AML-193 (cell line): ENCODE measurements around the gene SERPINC1.
"Not testable (repeated sequence)": the region's sequence is repeated elsewhere in the genome, so short reads cannot be mapped to it uniquely, and the experiment has no call there.

Source experiments
- DNase-seq, 2 experiments: peaks; one replicate each; lab custom pipeline; 2025; lab: John Stamatoyannopoulos, UW

SERPINC1 gene

DNA sequence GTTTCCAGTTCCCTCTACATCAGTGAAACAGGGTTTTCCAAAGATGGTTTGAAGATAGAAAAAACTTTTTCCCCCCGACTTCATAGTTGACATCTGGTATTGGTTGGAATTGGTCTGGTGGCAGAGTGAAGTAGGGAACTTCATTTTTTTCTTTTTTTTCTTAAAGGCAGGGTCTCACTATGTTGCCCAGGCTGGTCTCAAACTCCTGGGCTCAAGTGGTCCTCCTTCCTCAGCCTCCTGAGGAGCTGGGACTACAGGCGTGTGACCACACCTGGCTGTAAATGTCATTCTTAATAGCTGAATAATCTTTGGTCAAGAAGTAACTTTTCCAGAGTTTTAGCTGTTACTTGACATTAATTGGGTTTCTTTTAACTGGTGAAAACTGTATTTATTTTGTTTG, 27.2 kb downstream of the SERPINC1 start:
- no peak for DNase-seq

DNA sequence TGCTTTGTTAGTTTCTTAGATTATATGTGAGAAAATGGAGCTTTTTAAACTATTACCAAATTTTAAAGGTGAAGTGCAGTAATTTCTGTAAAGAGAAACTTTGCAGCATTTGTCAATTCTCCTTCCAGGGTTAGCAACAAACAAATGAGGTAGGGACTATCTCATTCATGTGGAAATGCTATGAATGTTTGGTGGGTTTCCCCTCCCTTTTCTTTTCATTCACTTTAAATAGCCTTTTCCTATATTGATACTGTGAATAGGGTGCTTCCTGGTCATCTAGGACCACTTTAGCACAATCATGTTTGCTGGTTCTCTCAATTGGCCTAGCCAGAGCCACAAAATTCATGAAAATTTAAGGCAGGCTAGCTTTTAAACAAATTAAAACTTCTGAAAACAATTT, 28.4 kb downstream of the SERPINC1 start:
- no peak for DNase-seq

DNA sequence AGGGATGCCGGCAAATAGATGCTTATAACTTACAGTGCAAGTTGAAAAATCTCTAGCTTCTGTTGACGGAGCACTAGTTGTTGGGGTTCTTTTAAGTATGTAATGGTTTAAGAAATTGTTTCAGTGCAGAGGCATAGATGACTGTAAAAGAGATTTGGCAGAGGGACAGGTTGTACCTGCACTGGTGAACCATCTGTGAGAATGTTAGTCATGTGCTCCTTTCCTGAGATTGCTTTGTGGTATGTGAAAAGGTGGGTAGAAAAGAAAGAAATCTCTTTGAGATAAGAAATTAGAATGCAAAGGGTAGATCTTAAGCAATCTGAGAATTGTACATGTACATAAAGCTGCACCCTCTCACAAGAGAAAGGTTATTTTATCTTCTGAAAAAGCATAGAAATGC, 29.5 kb downstream of the SERPINC1 start:
- no peak for DNase-seq

DNA sequence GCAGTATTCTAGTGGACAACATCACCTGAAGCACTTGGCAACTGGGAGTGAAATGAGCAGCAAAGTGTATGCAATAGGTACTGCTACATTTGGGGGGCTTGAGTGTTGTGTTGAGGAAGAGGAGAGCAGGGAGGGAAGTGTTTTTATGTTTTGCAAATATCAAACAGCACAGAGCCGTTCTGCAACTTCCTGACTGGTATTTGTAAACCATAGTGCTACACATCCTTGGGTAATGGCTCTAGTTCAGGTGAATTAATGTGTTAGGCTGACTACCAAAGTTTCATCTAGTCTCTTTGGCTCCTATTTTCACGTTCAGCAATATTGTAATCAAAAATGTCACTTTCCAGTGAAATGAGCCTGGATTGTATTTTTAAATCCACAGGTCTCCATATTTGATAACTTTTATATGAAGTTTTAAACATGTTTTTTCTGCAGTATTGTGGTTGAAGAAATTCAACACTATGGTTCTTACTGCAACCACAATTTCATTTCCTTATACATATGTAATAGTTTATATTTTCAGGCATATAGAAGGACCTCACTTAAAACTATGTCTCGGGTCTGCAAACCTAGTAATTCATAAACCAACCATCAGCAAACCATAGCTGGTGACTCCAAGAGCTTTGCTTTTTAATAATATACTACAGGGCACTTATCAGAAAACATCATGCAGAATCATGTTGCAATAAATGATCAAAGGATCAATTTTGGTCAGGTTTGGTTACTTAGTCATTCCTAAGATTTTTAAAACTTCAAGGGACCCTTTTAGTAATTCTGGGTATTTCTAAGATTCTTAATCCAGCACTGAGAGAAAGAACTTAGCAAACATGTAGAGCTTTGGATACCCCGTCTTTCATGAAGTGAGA, 30.1 kb downstream of the SERPINC1 start:
- DNase-seq, result no peak

DNA sequence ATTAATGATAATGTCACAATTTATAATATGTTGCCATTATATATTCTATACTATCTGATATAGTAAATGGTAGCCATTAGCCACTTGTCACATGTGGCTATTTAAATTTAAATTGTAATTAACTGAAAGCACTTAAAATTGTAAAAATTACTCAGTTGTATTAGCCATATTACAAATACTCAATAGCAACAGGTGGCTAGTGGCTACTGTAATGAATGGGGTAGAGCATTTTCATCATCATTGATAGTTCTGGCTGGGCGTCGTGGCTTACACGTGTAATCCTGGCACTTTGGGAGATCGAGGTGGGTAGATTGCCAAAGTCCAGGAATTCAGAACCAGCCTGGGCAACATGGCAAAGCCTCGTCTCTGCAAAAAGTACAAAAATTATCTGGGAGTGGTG, 32.4 kb downstream of the SERPINC1 start:
- DNase-seq, result no peak

DNA sequence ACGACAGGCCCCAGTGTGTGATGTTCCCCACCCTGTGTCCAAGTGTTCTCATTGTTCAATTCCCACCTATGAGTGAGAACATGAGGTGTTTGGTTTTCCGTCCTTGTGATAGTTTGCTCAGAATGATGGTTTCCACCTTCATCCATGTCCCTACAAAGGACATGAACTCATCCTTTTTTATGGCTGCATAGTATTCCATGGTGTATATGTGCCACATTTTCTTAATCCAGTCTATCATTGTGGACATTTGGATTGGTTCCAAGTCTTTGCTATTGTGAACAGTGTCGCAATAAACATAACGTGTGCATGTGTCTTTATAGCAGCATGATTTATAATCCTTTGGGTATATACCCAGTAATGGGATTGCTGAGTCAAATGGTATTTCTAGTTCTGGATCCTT, 36.0 kb downstream of the SERPINC1 start:
- not testable (repeated sequence) for DNase-seq

DNA sequence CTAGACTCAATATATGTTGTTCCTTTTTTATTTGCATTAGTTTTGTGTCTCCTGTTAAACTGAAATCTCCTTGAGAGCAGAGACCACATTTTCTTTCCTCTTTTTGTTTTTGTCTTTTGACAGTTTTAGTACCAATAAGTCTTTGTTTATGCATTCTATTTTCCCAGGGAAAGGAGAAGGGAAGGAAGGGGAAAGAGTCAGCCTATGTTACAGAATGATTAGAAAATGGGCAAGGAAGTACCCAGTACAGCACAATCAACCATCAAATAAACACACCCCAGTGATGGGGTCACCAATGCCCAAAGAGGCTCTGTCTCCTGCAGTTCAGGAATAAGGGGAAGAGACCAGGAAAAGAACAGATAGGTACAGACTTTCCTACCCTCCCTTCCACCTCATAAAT, 38.9 kb downstream of the SERPINC1 start:
- no peak for DNase-seq

DNA sequence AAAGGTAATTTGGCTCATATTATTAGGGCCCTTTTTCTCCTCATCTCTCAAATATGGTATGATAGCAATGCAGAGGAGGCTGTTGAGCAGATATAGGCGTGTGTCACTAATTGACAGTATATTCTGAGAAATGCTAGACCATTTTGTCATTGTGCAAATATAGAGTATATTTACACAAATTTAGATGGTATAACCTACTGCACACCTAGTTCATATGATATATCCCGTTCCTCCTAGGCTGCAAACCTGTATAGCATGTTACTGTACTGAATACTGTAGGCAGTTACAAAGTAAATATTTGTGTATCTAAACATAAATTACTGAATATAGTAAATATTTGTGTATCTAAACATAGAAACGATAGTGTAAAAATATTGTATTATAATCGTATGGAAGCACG, 40.4 kb downstream of the SERPINC1 start:
- no peak for DNase-seq

DNA sequence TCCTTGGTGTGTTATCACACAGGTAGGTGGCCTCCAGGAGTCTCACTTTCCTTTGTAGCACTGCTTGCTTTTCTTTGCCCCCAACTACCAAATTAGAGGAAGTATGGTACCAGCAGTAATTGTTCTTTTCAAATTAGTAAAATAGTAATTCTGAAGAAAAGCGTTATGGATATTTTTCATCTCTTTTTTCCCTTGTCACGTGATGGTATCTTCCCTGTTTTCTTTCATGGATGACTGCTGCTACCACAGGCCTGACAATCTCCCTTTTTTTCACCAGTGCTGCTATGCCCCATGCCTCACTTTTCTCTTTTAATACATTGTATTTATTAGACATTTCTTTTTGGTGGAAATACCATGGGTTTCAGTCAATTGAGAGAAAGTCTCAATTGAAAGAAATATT, 45.6 kb downstream of the SERPINC1 start:
- no peak for DNase-seq

DNA sequence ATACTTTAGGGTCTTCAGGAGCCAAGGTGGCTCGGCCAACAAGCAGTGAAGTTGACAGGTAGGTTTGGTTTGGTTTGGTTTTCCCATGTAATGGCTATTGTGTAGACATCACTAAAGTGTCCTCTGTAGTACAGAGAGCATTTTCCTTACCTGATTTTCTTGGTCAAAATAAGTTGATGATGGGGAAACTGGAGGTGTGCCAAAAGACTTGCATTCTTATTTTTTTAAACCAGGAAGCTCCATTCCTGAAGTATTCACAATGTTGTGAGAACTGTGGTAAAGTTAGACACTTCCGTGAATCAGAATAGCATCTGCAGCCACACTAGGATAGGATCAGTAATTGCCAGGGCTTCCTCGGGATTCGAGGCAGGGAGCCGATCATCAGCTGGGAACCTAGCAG, 46.0 kb downstream of the SERPINC1 start:
- DNase-seq, result no peak

DNA sequence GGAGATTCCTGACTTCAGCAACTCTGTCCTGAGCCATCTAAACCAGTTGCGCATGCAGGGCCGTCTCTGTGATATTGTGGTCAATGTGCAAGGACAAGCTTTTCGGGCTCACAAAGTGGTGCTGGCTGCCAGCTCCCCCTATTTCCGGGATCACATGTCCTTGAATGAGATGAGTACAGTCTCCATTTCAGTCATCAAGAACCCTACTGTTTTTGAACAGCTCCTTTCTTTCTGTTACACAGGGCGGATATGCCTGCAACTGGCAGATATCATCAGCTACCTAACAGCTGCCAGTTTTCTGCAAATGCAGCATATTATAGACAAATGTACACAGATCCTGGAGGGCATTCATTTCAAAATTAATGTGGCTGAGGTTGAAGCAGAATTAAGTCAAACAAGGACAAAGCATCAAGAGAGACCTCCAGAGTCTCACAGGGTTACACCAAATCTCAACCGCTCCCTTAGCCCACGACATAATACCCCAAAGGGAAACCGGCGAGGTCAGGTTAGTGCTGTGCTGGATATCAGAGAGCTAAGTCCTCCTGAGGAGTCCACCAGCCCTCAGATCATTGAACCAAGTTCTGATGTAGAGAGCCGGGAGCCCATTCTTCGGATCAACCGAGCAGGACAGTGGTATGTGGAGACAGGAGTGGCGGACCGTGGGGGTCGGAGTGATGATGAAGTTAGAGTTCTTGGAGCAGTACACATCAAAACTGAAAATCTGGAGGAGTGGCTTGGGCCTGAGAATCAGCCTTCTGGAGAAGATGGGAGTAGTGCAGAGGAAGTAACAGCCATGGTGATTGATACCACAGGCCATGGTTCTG, 46.7 kb downstream of the SERPINC1 start:
- DNase-seq, result peak; percentile 19 to 64

DNA sequence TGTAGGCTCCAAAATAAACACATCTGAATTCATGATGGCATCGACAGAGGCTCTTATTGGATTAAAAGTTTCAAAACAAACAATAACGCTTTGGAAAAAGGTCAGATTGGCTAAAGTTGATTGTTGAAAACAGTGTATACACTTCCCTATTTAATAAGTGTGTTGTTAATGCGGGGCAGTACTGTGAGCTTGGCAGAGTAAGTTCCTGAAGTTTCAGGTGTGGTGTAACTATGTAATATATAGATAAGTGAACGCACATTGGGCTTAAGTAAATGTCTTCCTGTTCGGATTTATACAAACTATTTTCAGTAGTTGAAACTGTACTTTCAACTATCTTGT, 48.1 kb downstream of the SERPINC1 start:
- peak; percentile 31 to 47 for DNase-seq

DNA sequence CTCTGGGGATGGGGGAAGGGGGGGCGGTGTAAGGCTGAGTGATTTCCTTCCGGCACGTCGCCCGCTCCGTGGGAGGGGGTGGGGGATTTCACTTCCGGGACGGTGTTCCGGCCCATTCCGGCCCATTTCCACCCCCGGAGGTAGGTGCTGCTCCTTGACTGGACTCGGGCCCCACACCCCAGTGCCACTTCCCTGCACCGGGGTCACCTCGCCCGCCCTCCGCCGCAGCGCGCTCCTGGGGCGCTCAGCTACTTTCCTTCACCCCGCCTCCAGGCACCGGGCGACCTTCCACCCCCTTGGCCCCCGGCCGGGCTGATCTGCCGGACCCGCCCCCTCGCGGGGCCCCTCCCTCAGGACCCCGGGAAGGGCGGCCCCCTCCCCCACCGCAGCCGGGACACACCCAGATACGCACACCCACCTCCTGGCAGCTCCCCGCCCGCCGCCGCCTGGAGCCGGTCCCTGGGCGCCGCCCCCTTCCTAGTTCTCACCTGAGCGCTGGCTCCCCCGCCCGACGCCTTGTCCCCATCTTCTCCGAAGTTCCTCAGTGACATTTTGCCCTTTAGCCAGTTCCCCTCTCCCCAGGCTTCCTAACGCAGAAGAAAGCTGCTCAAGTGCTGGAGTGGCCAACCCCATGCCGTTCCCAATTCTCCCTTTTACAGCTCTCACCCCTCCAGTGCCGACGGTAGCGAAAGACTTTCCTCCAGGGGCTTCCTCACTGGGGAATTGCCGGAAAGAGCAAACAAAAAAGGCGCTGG, 48.7 kb downstream of the SERPINC1 start, which contains the start of gene ZBTB37:
Gene ZBTB37 (plus strand): TSS at position 115 of the 755 bp plus-strand sequence. CDS start 1,846 bp downstream, outside the sequence.
- peak; percentile 76 to 80 for DNase-seq

DNA sequence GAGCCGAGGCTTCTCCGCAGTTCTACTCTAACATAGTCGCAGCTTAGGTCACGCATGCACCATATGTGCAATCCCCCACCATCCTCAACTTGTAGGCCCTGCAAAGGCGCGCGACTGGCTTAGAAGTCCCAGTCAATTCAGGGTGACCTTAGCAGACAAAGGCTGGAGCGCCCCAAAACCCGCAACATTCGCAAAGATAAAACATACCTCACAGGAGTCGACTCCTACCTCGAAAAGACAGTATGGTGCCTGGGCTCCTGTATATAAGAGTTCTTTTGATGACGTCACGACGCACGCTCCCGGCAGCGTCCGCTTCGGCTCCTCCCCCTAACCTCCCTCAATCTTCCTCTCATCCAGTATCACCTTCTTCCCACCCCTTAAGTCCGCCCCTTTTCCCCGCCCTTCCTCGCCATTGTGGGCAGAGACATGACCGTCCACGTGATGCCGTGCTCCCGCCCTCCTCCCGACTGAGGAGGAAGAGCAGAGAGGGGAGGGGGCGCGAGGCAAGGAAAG, 49.3 kb downstream of the SERPINC1 start, which contains the start of gene GAS5:
Gene GAS5 (minus strand): TSS at position 237 of the 513 bp plus-strand sequence.
- DNase-seq, result peak; percentile 97 to 98

DNA sequence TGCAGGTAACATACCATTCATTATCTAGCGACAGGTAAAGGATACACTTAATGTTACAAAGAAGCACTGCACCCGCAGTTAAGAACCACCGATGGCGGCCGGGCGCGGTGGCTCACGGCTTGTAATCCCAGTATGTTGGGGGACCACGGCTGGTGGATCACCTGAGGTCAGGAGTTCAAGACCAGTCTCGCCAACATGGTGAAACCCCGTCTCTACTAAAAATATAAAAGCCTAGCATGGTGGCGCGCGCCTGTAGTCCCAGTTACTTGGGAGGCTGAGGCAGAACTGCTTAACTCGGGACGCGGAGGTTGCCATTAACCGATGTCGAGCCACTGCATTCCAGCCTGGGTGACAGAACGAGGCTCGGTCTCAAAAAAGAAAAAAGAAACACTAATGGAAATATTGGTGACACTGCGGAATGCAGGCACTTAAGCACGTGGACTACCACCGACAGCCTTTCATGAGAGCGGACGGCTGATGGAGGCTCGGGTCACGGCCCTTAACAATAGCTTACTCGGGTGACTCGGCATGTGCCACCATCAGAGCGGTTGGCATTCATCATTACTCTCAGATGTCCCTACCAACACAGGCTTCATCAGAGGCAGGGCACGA, 49.9 kb downstream of the SERPINC1 start:
- no peak for DNase-seq

DNA sequence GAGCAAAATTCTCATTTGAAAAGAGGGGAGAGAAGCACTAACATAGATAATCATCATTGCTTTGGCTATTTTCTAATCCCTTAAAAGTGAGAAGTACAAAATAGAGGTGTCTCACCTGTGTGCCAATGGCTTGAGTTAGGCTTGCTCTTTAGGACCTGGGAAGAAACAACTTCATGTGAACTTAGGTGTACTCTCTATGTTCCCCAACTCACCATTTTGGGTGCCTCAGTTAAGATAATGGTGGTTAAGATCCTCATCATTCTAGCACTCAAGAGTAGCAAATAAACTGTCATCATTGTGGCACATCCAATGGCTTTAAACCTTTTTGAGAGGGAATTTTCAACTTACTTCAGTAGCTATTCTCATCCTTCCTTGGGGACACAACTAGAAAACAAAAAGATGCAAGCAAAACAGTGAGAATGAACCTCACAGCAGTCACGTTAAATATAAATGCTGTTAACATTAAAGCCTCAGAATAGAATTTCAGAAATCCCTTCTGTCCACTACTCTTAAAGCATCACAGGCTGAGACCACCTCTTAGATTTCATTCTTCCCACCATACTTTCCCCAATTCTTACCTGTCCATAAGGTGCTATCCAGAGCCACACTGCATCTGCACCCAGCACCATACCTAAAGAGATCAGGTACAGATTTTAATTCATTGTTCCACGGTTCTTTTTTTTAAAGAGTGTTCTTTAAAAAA, 50.6 kb downstream of the SERPINC1 start:
- DNase-seq, result no peak

DNA sequence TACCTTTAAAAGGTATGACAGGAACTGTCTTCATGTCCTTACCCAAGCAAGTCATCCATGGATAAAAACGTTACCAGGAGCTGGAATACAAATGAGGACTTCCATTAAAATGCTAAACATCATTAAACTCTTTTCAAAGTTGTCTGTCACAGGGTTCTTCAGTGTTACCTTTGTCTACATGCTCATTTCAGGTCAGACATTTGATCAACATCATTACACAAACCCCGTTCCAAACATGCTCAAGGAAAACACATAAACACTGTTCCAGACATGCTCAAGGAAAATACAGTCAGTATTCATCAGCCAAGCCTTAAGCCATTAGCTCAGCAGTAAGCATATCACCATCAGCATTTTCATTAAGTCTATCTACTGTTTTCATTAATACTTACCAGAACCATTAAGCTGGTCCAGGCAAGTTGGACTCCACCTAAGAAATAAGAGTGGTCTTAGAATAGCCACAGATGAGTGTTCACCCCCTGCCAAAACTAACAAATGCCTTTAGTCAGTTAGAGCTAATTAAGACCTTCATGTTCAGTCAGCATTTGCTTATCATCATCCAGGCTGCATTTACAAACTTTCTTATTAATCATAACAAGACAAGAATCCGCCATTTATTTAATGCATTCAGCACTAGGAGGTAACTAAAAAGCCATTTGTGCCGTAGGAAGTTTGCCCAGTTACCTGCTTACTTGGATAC, 51.5 kb downstream of the SERPINC1 start:
- no peak for DNase-seq

DNA sequence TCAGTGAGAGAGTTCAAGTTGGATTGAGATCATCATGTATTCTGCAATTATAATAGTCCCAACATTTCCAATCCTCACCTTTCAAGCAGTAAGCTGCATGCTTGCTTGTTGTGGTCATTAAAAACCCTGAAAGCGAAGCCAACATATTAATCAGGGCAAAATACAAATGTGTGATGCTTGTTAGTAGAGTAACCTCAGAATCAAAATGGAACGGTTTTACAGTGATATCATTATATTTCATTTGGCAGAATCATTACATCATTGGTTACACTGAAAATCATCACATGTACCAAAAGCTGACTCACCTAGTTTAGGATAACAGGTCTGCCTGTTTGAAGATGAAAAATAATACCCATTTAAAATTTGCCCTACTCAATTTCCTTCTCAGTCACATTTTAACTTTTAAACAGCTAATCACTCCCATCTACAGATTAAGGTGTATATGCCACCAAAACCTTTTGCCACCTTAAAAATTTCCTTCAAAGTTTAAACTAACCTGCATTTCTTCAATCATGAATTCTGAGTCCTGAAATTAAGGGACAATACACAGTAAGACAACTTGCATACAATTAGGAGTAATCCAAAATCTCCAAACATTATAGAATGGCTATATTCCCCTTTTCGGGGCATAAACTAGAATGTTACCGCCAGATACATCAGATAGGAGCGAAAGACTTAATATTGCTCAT, 52.8 kb downstream of the SERPINC1 start:
- DNase-seq, result no peak

DNA sequence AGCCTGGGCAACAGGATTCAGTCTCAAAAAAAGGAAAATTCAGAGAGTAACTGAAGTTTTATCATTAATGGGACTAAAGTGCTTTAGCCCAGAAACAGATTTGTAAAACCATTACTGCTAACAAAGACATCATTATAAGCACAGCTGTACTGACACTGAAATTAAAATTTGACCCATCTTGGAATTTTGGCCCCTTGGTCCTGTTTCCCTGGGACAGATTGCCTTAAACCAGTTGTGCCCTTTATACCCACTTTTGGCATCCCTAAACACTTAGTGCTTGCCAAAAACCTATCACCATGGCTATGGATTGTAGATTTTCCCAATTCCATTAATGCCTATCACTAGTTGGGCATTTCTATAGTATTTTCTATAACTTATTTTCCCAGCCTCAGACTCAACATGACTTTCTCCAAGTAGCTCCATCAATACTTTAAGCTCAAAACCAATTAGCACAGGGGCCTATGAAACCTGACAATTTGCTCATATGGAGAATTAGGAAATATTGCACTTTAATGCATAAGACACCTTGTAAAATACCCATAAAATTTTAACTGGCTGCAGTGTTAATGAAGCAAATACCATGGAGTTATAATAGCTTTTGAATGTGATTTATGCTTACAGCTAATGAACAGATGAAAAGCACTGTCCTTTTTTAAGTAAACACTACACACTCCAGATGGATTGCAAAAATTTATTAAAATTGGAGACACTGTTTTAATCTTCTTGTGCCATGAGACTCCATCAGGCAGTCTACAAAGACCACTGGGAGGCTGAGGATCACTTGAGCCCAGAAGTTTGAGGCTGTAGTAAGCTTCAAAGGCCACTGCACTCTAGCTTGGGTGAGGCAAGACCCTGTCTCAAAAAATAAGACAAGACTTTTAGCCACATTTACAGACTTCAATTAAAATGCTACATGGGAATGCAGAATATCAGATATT, 53.6 kb downstream of the SERPINC1 start:
- no peak for DNase-seq
